NCI-H2171 (cell line): ENCODE measurements around the gene GARIN1A.
"Not testable (repeated sequence)": the region's sequence is repeated elsewhere in the genome, so short reads cannot be mapped to it uniquely, and the experiment has no call there.

ENCODE experiments used
- DNase-seq: peaks from one replicate; lab custom pipeline; 2025; lab: John Stamatoyannopoulos, UW

GARIN1A gene

DNA sequence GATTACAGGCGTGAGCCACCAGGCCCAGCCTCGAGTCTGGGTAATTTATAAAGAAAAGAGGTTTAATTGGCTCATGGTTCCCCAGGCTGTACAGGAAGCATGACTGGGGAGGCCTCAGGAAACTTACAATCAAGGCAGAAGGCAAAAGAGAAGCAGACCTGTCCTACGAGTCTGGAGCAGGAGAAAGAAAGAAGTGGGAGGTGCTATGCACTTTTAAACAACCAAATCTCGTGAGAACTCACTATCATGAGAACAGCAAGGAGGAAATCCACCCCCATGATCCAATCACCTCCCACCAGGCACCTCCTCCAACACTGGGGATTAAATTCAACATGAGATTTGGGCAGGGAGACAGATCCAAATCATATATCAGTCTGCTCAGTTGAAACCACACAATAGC is 11.6 kb downstream of the GARIN1A start:
- not testable (repeated sequence) for DNase-seq

- no peak for DNase-seq
These were observed 15.0 kb downstream of the GARIN1A start for GRCh38 chr7:128687131-128687530.

DNA sequence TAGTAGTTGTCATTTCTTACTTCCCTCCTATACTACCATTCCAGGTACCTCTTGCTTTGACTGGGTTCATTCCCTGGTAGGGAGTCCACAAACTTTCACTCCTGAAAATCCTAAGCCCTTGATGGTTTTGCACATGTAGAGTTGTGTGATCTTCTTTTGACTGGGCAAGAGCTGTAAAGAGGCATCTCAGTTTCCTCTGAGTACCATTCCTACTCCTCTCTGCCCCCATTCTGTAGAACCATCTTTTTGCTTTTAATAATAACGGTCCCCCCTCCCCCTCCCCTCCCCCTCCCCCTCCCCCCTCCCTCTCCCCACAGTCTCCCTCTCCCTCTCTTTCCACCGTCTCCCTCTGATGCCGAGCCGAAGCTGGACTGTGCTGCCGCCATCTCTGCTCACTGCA is 16.4 kb downstream of the GARIN1A start:
- no peak for DNase-seq

- not testable (repeated sequence) for DNase-seq
These were observed 17.3 kb downstream of the GARIN1A start for GRCh38 chr7:128689161-128689935.

DNA sequence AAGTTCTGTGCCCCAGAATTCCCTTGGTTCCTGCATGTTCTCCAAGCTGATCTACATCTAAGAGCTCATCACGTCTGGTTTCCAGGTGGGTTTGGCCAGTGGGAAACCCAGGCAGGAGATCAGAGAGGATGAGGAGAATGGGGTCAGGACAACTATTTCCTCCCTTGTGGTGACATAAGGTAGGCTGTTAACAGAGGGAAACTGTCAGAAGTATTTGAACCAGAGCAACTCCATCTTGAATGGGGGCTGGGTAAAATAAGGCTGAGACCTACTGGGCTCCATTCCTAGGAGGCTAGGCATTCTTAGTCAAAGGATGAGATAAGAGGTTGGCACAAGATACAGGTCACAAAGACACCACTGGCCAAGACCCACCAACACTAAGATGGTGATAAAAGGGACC is 19.1 kb downstream of the GARIN1A start:
- DNase-seq: no peak

DNA sequence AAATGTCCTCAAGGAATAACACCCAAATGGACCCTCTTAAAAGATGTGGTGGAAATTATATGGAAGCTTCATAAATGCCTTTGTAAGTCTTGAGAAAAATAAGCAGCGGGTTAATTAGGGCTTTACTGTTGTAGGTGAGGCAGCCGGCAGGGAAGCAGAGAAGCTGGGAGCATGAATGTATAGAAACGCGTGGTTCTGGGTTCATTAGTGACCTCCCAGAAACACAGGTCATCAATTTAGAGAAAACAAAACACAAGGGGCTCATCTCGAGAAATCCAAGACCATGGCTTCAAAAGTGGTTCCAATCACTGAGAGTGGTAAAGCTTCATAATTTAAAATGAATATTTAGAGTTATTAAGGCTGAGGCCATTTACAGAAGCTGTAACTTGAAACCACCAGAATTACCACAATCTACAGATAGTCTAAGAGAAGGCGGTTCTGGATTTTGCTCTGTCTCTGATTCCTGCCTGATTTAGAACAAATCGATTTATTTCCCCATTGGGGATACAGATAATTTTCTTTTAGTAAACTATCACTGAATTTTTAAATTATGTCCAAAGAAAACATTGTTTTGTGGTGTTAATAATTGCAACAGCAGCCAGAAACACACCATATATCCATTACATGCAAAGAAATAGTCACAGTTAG is 20.7 kb downstream of the GARIN1A start:
- DNase-seq: no peak

DNA sequence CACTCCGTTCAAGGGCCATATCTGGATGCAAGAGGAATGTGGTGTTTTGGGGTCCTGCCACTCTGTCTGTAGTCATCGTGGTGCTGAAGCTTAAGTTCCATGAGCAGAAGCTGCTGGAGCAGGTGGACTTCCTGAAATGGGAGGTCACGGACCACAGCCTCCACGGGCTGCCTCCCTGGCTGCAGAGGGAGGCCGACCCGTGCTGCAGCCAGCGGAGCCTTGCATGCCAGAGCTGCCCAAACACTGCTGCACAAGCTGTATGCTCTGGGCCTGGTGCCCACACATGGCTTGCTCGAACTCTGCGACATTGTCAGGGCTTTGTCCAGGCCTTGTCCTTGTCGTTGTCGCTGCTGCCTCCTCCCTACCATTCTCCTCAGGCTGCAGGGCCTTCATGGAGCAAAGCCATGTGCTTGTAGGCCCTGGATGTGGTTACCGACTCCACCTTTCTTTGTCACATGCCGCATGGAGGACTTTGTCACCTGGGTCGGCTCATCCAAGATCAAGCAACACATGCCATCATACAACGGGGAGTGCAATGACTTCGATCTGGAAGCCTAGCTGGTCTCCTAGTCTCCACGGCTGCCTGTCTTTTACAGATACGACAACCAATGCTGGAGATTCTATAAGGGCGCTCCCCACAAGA is 21.4 kb downstream of the GARIN1A start:
- no peak for DNase-seq

- no peak for DNase-seq
These were observed 22.6 kb downstream of the GARIN1A start for GRCh38 chr7:128694738-128695137.

- DNase-seq: peak; percentile 22
These were observed 25.3 kb downstream of the GARIN1A start for GRCh38 chr7:128697302-128697905.

DNA sequence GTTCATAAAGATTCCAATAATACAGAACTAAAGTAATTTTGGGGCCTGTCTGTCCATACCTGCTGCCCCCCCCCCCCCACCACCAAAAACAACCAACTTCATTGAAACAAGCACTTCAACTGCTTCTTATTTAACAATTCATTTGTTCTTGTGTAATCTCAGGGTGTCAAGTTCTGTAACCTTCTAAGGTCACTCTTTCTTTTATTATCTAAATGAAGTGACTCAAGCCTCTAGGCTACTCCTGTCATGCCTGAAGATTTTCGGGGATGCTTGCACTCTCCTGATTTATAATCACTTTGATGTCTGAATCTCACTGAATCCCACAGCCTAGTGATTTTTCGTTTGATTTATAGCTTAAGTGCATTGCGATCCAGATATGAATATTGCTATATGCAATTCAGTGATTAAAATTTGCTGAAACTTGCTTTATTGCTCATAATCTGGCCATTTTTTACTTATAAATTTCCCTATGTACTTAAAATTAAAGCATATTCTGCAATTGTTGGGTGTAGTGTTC is 27.2 kb downstream of the GARIN1A start:
- DNase-seq: no peak

DNA sequence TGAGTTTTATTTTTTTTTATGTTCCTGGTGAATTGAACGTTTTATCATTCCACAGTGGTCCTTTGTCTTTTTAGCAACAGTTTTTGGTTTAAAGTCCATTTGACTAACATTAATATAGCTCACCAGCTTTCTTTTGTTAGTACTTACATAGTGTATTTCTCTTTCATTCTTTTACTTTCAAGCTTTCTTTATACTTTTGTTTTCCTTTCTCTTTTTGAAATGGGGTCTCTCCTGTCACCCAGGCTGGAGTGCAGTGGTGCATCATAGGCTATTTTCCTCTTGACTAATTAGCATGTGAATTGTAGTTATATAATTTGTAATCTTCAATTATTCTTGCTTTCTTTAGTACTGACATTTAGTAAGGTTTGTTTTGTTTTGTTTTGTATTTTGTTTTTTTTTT is 27.8 kb downstream of the GARIN1A start:
- no peak for DNase-seq

- no peak for DNase-seq
These were observed 29.1 kb downstream of the GARIN1A start for GRCh38 chr7:128701062-128701785.

GRCh38 chr7:128703609-128704241 is 31.6 kb downstream of the GARIN1A start:
- no peak for DNase-seq

- DNase-seq: no peak
These were observed 33.8 kb downstream of the GARIN1A start for GRCh38 chr7:128705891-128706333.

DNA sequence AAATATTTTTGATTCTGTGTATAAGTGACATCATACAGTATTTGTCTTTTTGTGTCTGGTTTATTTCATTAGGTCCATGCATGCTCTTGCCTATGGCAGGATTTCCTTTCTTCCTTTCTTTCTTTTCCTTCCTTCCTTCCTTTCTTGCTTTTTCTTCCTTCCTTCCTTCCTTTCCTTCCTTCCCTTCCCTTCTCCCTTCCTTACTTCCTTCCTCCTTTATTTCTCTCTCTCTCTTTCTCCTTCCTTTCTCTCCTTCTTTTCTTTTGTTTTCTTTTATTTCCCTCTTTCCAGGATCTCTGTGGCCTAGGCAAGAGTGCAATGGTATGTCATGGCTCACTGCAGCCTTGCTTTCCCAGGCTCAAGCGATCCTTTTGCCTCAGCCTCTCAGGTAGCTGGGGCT is 35.7 kb downstream of the GARIN1A start:
- no peak for DNase-seq

- no peak for DNase-seq
These were observed 36.1 kb downstream of the GARIN1A start for GRCh38 chr7:128708235-128708634.

DNA sequence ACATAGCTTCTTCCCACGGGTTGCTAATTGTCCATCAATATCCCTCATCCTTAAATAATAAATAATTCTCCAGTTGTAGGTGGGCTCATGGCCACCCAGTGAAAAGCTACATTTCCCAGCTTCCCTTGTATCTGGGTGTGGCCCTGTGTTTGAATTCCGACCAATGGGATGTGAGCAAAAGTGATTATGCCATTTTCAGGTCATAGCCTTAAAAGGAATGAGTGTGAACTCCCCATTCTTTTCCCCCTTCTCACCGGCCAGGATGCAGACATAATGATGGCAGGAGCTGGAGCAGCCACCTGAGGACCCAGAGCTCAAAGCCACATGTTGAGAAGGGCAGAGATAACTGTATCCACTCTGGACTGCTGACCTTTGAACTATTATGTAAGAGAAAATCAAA is 36.7 kb downstream of the GARIN1A start:
- no peak for DNase-seq

DNA sequence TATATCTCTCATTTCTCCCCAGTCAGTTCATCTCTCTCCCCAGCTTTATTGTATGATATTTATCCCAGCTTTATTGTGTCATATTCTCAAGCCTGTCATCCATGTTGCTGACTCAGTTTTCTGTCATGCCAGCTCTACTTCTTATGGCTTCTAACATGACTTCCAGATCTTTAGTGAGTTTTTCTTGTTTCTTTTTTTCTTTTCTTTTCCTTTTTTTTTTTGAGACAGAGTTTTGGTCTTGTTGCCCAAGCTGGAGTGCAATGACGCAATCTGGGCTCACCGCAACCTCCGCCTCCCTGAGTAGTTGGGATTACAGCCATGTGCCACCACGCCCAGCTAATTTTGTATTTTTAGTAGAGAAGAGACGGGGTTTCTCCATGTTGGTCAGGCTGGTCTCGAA is 38.4 kb downstream of the GARIN1A start:
- DNase-seq: no peak

GRCh38 chr7:128713794-128714193 is 41.7 kb downstream of the GARIN1A start:
- no peak for DNase-seq

DNA sequence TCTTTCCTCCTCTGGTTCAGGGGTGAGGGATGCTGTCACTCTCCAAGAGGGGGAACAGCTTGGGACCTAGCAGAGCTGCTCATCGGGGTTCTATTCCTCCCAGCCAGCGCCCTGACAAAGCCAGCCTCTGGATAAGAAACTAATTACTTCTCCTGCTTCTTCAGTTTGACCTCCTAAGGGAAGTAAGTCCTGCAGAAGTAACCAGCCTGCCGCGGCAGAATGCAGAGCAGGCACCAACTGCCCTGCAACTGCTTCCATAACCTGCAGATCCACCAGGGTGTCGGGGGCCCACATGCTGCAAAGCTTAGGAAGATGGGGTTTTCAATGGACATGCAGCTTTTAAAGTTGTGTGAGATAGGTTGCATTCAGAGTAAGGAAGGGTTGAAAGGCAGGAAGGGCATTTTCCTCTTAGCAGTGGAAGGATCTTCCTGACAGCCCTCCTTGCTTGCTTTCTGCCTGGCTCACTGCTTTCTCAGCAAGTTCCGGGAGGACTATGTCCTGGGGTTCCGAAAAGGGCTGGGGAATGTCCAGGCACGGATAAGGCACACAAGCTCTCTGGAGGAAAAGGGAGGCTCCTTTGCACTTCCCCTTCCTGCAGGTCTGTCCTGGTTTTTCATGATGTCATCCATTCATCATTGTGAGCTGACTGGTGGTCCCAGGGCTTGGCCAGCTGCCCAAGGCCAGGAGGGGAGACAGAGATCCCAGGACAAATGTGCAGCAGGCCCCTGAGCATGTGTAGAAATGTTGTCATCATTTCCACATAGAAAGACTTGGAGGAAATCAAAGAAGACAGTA is 42.8 kb downstream of the GARIN1A start:
- no peak for DNase-seq
